Hematopoietic multipotent progenitor cell treated with erythropoietin and hydrocortisone succinate and interleukin-3 and kit ligand, for 8 days (in vitro differentiated cells): Measurements from ENCODE around the gene CCDC136.

Experiments
- DNase-seq: peaks from one replicate; pipeline ENCODE4 v3.0.0-alpha.2; 2015

Gene CCDC136

DNA sequence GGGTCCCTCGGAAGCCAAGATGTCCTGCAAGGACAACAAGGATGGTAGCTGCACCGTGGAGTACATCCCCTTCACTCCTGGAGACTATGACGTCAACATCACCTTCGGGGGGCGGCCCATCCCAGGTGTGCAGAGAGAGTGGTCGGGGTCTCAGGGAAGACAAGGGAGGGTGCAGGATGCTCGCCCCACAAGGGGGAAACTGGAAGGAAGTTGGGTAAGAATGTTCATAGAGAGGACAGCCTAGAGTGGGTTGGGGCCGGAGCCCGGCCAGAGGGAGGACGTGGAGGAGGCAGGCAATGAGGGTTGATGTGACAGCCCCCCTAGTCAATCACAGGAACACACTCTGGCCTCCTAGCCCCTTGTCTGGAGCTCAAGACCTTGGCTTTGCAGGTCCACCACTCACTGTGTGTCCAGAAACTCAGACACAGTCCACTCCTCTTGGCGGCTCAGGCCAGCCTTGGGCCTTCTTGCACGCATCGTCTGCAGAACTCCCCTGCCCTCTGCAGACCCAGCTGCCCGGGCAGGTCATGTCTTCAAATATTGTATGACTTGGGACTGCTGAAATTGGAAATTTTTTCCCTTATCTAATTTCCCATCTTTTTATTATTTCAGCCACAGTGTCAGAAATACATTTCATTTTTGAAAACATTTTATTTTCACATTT is 55.1 kb downstream of the CCDC136 start:
- no peak for DNase-seq

- DNase-seq = no peak
Observed at GRCh38 chr7:128847721-128848211, 56.0 kb downstream of the CCDC136 start.

DNA sequence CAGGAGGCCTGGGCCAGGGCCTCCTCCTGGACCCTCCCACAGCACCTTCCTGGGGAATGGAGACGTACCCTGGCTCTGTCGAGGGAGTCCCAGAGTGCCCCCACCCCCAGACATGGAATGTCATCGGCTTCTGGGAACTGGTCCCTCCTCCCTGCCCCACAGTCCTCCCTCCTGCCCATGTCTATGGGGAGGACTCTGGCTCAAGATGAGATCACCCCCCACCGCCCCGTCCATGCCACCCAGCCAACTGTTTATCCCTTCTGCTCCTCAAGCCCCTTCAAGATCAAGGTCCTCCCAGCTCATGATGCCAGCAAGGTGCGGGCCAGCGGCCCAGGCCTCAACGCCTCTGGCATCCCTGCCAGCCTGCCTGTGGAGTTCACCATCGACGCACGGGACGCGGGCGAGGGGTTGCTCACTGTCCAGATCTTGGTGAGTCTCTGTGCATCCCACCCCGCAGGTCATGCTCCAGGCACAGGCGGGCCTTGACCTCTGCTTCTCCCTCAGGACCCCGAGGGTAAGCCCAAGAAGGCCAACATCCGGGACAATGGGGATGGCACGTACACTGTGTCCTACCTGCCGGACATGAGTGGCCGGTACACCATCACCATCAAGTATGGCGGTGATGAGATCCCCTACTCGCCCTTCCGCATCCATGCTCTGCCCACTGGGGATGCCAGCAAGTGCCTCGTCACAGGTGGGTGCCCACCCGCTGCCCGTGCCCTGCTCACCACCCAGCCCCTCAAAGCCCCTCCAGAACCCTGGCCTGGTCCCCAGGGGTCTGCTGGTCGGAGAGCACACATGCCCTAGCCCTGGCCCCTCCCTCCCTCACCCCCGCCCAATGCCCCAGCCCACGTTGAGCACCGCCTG is 56.8 kb downstream of the CCDC136 start:
- DNase-seq = no peak

DNA sequence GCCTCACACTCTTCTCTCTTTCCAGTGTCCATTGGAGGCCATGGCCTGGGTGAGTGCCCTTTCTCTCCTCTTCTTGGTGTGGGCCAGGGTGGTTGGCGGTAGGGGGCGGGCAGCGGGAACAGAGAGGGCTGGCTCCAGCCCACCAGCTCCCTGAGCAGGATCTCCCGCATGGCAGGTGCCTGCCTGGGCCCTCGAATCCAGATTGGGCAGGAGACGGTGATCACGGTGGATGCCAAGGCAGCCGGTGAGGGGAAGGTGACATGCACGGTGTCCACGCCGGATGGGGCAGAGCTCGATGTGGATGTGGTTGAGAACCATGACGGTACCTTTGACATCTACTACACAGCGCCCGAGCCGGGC is 57.4 kb downstream of the CCDC136 start:
- no peak for DNase-seq

- DNase-seq = no peak
Observed at GRCh38 chr7:128849804-128850490, 58.2 kb downstream of the CCDC136 start.

- DNase-seq = no peak
Observed at GRCh38 chr7:128852537-128853254, 60.9 kb downstream of the CCDC136 start.

- DNase-seq = no peak
Observed at GRCh38 chr7:128853799-128854198, 62.0 kb downstream of the CCDC136 start.

GRCh38 chr7:128854396-128854795 is 62.6 kb downstream of the CCDC136 start:
- DNase-seq = no peak

DNA sequence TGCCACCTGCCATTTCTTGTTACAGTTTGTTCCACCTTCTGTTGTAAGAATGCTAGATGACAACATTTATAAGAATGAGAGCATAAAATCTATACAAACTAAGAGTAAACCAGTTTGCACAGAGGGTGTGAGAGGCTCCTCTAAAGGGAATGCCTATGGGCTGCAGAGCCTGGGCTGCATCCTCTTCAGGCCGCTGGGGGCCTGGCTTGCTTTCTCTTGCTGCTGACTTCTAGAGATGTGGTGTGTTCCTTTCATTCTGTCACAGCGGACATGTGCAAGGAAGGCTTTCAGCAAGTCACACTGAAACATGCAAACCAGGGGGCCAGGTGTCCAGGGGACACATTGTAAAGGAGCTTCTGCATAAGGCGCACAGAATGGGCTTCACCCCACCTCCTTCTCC is 63.8 kb downstream of the CCDC136 start:
- no peak for DNase-seq

DNA sequence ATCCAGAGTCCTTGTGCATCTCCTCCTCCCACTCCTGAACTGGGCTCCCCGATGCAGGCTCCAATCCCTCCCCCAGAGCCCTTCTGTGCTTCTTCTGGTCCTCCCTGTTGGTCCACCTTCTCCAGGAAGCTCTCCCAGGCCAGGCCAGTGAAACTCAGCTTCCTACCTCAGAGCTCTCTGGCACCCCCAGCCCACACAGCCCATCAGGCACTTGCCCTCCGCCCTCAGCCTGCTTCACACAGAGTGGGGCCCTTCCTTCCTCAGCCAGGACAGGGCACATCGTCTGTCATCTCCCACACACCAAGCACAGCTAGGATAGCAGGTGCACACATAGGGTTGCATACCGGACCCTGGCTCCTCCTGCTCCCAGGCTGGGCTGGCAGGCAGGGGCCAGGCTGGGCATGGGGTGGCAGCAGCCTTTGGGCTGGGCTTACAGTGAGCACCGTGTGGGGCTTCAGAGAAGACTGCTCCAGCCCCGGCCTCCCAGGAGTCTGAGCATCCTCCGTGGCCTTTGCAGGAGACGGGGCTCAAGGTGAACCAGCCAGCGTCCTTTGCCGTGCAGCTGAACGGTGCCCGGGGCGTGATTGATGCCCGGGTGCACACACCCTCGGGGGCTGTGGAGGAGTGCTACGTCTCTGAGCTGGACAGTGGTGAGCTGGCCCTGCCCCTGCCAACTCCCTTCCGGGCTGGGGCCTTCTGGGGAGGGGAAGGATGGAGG is 64.4 kb downstream of the CCDC136 start:
- DNase-seq = no peak

DNA sequence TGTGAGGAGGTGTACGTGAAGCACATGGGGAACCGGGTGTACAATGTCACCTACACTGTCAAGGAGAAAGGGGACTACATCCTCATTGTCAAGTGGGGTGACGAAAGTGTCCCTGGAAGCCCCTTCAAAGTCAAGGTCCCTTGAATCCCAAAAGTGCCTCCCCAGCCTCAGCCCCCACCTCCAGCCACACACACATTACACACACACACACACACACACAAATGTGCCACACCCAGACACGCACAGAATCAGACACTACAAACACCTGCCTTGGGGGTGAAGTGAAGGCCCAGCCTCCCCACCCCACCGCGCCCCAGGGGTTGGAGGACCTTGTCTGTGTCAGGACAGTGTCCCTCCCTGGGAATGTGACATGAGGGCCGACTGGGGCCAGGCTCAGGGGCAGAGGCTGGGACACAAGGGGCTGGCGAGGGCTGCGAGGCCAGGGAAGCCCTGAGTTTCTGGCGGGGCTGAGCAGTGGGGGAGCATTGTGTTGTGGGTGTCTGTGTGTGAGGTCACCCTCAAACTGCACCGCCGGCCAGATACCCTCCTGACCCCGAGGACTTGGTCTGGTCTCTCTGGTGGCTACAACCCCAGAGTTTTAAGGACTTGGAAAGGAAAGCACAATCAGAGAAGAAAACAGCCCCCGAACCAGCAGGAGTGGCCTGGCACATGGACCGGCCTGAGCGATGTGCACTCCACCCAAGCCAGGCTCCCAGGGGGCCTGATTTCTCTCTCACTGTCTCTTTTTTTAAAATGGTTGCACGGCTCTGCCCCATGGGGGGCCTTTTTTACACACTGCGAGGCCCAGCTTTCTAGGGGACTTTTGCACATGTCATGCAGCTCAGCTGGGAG is 66.8 kb downstream of the CCDC136 start:
- DNase-seq = no peak

DNA sequence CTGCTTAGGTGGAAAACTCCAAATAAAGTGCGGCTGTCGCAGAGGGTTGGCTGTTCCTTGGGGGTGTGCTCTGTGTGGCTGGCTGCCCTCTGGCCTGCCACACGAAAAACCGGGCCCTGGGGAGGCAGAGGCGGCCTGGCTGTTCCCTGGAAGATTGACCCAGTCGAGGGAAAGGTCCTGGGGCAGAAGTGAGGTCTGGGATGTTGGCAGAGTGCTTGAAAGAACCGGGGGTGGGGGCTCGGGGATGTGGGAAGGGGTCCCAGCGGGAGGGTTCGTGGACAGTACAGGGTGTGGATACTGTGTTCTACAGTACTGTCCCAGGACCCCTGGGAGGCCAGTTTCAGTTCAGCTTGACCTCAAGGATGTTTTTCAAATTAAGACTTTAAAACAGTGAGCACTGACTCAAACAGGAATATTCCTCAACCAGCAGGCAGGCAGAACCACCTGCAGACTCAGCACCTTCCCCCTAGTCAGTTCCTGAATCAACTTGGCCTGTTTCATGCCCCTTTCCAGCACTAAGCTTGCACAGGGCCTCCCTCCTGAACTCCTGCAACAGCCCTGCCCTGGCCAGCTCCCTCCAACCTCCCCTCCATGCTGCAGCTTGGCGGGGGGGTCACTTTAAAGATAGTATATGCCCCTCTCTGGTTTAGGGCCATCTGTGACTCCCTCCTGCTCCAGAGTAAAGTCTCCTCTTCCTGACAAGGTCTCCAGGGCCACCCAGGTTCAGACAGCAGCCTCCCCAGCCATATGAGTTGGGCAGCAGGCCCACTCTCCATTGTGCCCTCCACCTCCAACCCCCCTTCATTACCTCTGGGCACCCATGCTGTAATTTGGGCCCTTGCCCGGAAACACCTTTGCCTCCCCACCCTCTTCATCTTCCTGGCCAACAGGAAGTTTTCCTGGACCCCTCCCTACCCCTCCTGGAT is 67.7 kb downstream of the CCDC136 start:
- no peak for DNase-seq

DNA sequence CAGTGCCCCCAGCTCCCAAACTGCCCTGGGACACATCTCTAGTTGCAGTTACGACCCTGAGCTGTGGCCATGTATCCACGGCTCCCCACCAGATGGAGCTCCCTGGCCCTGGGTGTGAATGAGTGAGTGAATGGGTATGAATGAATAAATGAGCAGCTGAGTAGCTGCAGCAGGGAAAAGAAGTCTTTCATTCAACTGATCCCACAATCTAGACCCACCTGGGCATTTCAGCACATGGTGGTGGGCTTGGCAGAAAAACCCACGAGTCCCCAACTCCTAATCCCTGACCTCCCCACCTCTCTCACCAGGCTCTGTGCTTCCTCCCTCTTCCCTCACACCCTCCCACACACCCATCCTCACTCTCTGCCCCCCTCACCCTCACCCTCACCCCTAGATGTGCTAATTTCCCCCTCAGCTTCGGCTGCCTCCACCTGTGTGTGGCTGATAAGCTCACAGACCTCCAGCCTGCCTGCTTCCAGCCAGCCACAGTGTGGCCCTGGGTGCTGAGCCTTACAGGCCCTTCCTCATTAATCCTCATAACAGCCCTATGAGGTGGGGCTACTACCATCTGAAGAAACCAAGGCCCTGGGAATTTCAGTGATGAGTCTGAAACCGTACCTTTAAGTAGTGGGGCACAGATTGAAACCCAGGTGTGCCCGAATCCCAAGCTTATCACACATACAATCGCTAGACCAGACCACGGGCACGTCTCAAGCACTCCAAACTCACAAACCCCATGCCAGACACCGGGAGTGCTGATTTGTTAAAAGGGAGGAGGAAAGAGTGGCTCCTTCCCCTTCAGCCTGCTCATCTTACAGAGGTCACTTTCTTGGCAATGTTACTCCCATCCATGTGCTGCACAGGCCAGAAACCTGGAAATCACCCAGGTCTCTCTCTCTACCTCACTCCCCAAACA is 68.6 kb downstream of the CCDC136 start:
- peak; percentile 78 for DNase-seq

DNA sequence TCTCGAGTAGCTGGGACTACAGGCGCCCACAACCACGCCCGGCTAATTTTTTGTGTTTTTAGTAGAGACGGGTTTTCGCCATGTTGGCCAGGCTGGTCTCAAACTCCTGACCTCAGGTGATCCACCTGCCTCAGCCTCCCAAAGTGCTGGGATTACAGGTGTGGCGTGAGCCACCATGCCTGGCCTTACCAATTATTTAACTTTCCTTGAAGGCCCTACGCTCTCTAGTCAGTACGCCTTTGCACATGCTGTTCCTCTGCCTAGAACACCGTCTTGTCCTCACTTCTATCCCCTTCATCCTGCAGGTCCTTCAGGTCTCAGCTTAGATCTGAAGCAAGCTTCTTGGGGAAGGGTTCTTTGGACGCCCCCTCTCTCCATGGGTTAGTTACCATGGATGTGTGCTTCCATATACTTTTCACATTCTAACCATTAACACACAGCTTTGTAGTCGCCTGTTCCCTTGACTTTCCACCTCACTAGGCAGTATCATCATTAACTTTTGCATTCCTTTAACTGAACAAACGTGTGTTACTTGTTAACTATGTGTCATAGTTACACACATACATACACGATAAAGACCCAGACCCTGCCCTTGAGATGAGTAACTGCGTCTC is 70.3 kb downstream of the CCDC136 start:
- DNase-seq = no peak

GRCh38 chr7:128862571-128863432 is 71.0 kb downstream of the CCDC136 start, which contains the start of gene ATP6V1F:
ATP6V1F (plus strand) TSS chr7:128862856; CDS start chr7:128862905, 49 bp downstream.
- DNase-seq = peak; percentile 98

GRCh38 chr7:128863433-128863989 is 71.7 kb downstream of the CCDC136 start:
- DNase-seq = peak; percentile 82

DNA sequence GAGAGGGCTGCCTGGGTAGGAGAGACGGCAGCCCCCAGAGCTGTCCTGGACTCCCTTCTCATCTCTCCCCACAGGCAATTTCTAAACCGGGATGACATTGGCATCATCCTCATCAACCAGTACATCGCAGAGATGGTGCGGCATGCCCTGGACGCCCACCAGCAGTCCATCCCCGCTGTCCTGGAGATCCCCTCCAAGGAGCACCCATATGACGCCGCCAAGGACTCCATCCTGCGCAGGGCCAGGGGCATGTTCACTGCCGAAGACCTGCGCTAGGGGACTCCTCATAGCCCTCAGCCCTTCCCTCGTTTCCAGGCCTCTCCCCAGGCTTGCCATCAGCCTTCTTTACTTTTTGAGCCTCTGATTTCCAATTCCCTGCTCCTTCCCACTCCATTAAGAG is 73.5 kb downstream of the CCDC136 start:
- DNase-seq = no peak
